HT1080 (cell line): Measurements from ENCODE around the gene SSX4. TPM values are rescaled to one million over a fixed set of nuclear protein-coding genes. Genes with fewer than 3 reads are reported as not detected.
"Not testable (repeated sequence)": the region's sequence is repeated elsewhere in the genome, so short reads cannot be mapped to it uniquely, and the experiment has no call there.

Experiments used
- DNase-seq: peaks from one replicate; pipeline ENCODE4 v3.0.0-alpha.2; 2015; ENCODE audit warnings: low read depth
- polyA plus RNA-seq, 2 experiments: library from polyadenylated mRNA; depleted of rRNA; stranded (reverse); fragments of >200 nt; gene quantifications; 2 replicates each; pipeline ENCODE4 v1.2.3, GENCODE V29; 2015
- small RNA-seq: library from RNA; depleted of rRNA; stranded (forward); fragments of <200 nt; gene quantifications from one replicate; pipeline ENCODE3, GENCODE V24; 2014
- total RNA-seq: library from RNA; depleted of rRNA; stranded (reverse); fragments of >200 nt; shearing (Covaris generic); gene quantifications from 2 replicates; pipeline ENCODE4 v1.2.3, GENCODE V29; 2014; rRNA removed

The SSX4 gene
- total RNA-seq, result 0.27 TPM in 1 of 2 replicates, not detected in the other
- 0.10 and 0.12 TPM in 2 replicates for polyA plus RNA-seq (2015; cell fraction: cytosol; rRNA removed)
- polyA plus RNA-seq (2015; cell fraction: nucleus; rRNA removed), result 0.12 TPM in 1 of 2 replicates, not detected in the other

- DNase-seq, result not testable (repeated sequence)
These were observed at the start of gene SSX4 for GRCh38 chrX:48383239-48383638. TSS of gene SSX4 (plus strand) at chrX:48383539. CDS start at chrX:48384054, 515 bp downstream.

- DNase-seq, result not testable (repeated sequence)
These were observed 37.3 kb upstream of the SSX4 start for GRCh38 chrX:48346059-48346458.

- peak; percentile 90 for DNase-seq
These were observed 26.8 kb upstream of the SSX4 start, which contains the start of gene SSX3 for GRCh38 chrX:48356315-48357094. TSS of gene SSX3 (minus strand) at chrX:48356703. CDS start at chrX:48355249, 1,454 bp downstream.

- no peak for DNase-seq
These were observed 25.7 kb upstream of the SSX4 start for GRCh38 chrX:48357681-48358080.

GRCh38 chrX:48359281-48359680 is 24.1 kb upstream of the SSX4 start:
- not testable (repeated sequence) for DNase-seq

- not testable (repeated sequence) for DNase-seq
These were observed 15.5 kb upstream of the SSX4 start for GRCh38 chrX:48367717-48368408.

- DNase-seq, result not testable (repeated sequence)
These were observed 12.9 kb upstream of the SSX4 start for GRCh38 chrX:48370408-48370807.

GRCh38 chrX:48396931-48397330 is 13.6 kb downstream of the SSX4 start:
- not testable (repeated sequence) for DNase-seq

- DNase-seq, result not testable (repeated sequence)
These were observed 14.5 kb downstream of the SSX4 start for GRCh38 chrX:48397825-48398224.

GRCh38 chrX:48411860-48412259 is 28.5 kb downstream of the SSX4 start, which contains the start of gene SSX4B:
TSS of gene SSX4B (minus strand) at chrX:48411960. CDS start at chrX:48411372, 588 bp downstream.
- not testable (repeated sequence) for DNase-seq

GRCh38 chrX:48427027-48427716 is 43.8 kb downstream of the SSX4 start:
- DNase-seq, result not testable (repeated sequence)

GRCh38 chrX:48429606-48430005 is 46.3 kb downstream of the SSX4 start:
- not testable (repeated sequence) for DNase-seq

GRCh38 chrX:48430166-48430565 is 46.8 kb downstream of the SSX4 start:
- not testable (repeated sequence) for DNase-seq

GRCh38 chrX:48433713-48434112 is 50.4 kb downstream of the SSX4 start:
- not testable (repeated sequence) for DNase-seq

Small RNAs within 50 kb of the gene (small RNA-seq; reads per million reads assigned to genes)
- not detected for gene AL606490.4
- not detected for gene AL606490.7
- not detected for gene AL606490.9

Other genes with a start within 250 kb of the SSX4 start
- gene SSX5, start 186.7 kb upstream of the SSX4 start, total RNA-seq, result not detected in 2 replicates
- 109 and 139 TPM in 2 replicates for gene SSX1, start 128.1 kb upstream of the SSX4 start, total RNA-seq
- 89.2 and 92.7 TPM in 2 replicates for gene SSX3, start 26.8 kb upstream of the SSX4 start, total RNA-seq
- gene SSX4B, start 28.4 kb downstream of the SSX4 start, total RNA-seq, result 0.27 TPM in 1 of 2 replicates, not detected in the other
- not detected in 2 replicates for gene SLC38A5, start 86.7 kb downstream of the SSX4 start, total RNA-seq
- gene FTSJ1, start 92.7 kb downstream of the SSX4 start, total RNA-seq, result 114 and 123 TPM in 2 replicates
- gene PORCN, start 125.5 kb downstream of the SSX4 start, total RNA-seq, result 32.7 and 39.6 TPM in 2 replicates
- gene EBP, start 138.3 kb downstream of the SSX4 start, total RNA-seq, result 129 and 145 TPM in 2 replicates
- 7.1 and 10.4 TPM in 2 replicates for gene TBC1D25, start 156.2 kb downstream of the SSX4 start, total RNA-seq
- 169 and 174 TPM in 2 replicates for gene RBM3, start 190.9 kb downstream of the SSX4 start, total RNA-seq
- 66.1 and 74.0 TPM in 2 replicates for gene WDR13, start 214.0 kb downstream of the SSX4 start, total RNA-seq